ENCODE data around the gene ADD3. TPM values are rescaled to one million over a fixed set of nuclear protein-coding genes. Genes with fewer than 3 reads are reported as not detected.

ADD3 gene
- total RNA-seq, 1 donor from 2014 or later: 113 TPM

DNA sequence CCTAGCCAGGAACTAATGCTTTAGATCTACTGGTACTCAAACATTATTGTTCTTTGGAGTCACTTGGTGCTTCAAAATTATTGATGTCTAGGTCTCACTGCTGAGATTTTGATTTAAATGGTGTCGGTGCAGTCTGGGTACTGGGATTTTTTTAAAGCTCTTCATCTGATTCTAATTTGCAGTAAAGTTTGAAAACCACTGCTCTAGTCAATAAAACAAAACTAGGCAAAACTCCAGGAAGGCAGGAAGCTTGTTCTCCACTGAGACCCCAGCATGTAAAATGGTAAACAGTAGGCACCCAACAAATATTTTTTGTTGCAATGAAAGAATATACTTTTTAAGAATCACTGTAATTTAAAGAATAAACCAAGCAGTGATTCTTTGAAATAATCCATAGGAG, 49.7 kb downstream of the ADD3 start:
- Histone ChIP-seq H3K9me3 (ENCODE audit: control insufficient read depth in 3 of 3, low read length in 3 of 3) (no peaks in the 10 kb centered on the region), H3K4me3 (ENCODE audit: low read length in 3 of 3) (no peak overlapping the region), H3K27me3 (ENCODE audit: control insufficient read depth in 3 of 3, insufficient read depth in 3 of 3, low read length in 3 of 3) (no peaks in the 10 kb centered on the region), H3K36me3 (ENCODE audit: control insufficient read depth in 3 of 3, insufficient read depth in 3 of 3, low read length in 3 of 3) (no peaks in the 10 kb centered on the region), H3K4me1 (ENCODE audit: control insufficient read depth in 3 of 3, insufficient read depth in 3 of 3, low read length in 3 of 3) (peaks cover 0 to 4% (median 0%) of the 10 kb centered on the region in 3 donors), H3K9ac (ENCODE audit: low read depth in 1 of 3, low read length in 3 of 3) (no peak overlapping the region), H3K27ac (ENCODE audit: low read depth, low read length) (no peak overlapping the region)

GRCh38 chr10:110058212-110058611, 50.4 kb downstream of the ADD3 start:
- no peak overlapping the region for H3K27ac ChIP-seq (ENCODE audit: low read depth, low read length)
- H3K27me3 ChIP-seq (ENCODE audit: control insufficient read depth in 3 of 3, insufficient read depth in 3 of 3, low read length in 3 of 3): no peaks in the 10 kb centered on the region
- no peak overlapping the region for H3K9ac ChIP-seq (ENCODE audit: low read depth in 1 of 3, low read length in 3 of 3)
- H3K4me3 ChIP-seq (ENCODE audit: low read length in 3 of 3): no peak overlapping the region
- no peaks in the 10 kb centered on the region for H3K36me3 ChIP-seq (ENCODE audit: control insufficient read depth in 3 of 3, insufficient read depth in 3 of 3, low read length in 3 of 3)
- H3K4me1 ChIP-seq (ENCODE audit: control insufficient read depth in 3 of 3, insufficient read depth in 3 of 3, low read length in 3 of 3): peaks cover 0 to 4% (median 0%) of the 10 kb centered on the region in 3 donors
- no peaks in the 10 kb centered on the region for H3K9me3 ChIP-seq (ENCODE audit: control insufficient read depth in 3 of 3, low read length in 3 of 3)

DNA sequence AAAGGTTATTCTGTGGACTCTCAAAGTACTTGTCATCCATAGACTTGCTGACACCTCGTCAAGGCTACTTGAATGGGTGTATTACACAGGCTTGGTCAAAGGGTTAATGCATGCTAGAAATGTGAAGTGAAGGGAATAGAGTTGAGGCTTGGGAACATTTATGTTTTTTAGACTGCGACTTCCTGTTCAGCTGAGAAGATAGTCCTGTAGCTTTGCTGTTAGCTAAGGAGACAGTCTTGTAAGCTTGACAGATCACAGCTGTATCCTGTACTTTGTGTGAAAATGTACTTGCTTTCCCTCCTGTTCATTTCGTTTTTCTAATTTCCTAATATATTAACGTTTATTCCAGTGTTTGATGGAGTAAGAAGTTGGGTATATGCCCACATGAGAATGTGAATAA, 52.1 kb downstream of the ADD3 start:
- H3K4me3 ChIP-seq (ENCODE audit: low read length in 3 of 3): no peak overlapping the region
- peaks cover 0 to 4% (median 0%) of the 10 kb centered on the region in 3 donors for H3K4me1 ChIP-seq (ENCODE audit: control insufficient read depth in 3 of 3, insufficient read depth in 3 of 3, low read length in 3 of 3)
- no peak overlapping the region for H3K27ac ChIP-seq (ENCODE audit: low read depth, low read length)

GRCh38 chr10:110061687-110062086, 53.9 kb downstream of the ADD3 start:
- Histone ChIP-seq H3K4me1 (ENCODE audit: control insufficient read depth in 3 of 3, insufficient read depth in 3 of 3, low read length in 3 of 3) (peaks cover 0 to 4% (median 0%) of the 10 kb centered on the region in 3 donors), H3K9me3 (ENCODE audit: control insufficient read depth in 3 of 3, low read length in 3 of 3) (no peaks in the 10 kb centered on the region), H3K27me3 (ENCODE audit: control insufficient read depth in 3 of 3, insufficient read depth in 3 of 3, low read length in 3 of 3) (no peaks in the 10 kb centered on the region), H3K36me3 (ENCODE audit: control insufficient read depth in 3 of 3, insufficient read depth in 3 of 3, low read length in 3 of 3) (no peaks in the 10 kb centered on the region), H3K27ac (ENCODE audit: low read depth, low read length) (no peak overlapping the region), H3K9ac (ENCODE audit: low read depth in 1 of 3, low read length in 3 of 3) (no peak overlapping the region), H3K4me3 (ENCODE audit: low read length in 3 of 3) (no peak overlapping the region)

More for the DNA sequence above, 52.1 kb downstream of the ADD3 start:
- Histone ChIP-seq H3K27me3 (ENCODE audit: control insufficient read depth in 3 of 3, insufficient read depth in 3 of 3, low read length in 3 of 3) (no peaks in the 10 kb centered on the region), H3K36me3 (ENCODE audit: control insufficient read depth in 3 of 3, insufficient read depth in 3 of 3, low read length in 3 of 3) (no peaks in the 10 kb centered on the region), H3K9me3 (ENCODE audit: control insufficient read depth in 3 of 3, low read length in 3 of 3) (no peaks in the 10 kb centered on the region), H3K9ac (ENCODE audit: low read depth in 1 of 3, low read length in 3 of 3) (no peak overlapping the region)

DNA sequence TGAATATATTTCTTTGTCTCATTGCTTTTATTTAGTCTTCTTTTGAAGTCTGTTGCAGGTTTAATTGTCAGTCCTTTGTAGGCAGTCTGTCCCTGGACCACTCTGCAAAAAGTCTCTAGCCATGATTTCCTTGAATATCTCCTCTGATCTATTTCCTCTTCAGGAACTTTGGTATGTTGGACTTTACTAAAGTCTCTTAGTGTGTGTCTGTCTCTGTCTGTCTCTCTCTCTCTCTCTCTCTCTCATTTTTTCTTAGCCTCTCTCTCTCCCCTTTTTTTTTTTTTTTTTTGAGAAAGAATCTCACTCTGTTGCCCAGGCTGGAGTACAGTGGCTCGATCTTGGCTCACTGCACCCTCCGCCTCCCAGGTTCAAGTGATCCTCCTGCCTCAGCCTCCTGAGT, 57.5 kb downstream of the ADD3 start:
- no peak overlapping the region for H3K9ac ChIP-seq (ENCODE audit: low read depth in 1 of 3, low read length in 3 of 3)
- H3K27me3 ChIP-seq (ENCODE audit: control insufficient read depth in 3 of 3, insufficient read depth in 3 of 3, low read length in 3 of 3): no peaks in the 10 kb centered on the region
- no peak overlapping the region for H3K4me3 ChIP-seq (ENCODE audit: low read length in 3 of 3)
- peaks cover 0 to 9% (median 6%) of the 10 kb centered on the region in 3 donors for H3K4me1 ChIP-seq (ENCODE audit: control insufficient read depth in 3 of 3, insufficient read depth in 3 of 3, low read length in 3 of 3)
- H3K9me3 ChIP-seq (ENCODE audit: control insufficient read depth in 3 of 3, low read length in 3 of 3): no peaks in the 10 kb centered on the region
- no peak overlapping the region for H3K27ac ChIP-seq (ENCODE audit: low read depth, low read length)
- no peaks in the 10 kb centered on the region for H3K36me3 ChIP-seq (ENCODE audit: control insufficient read depth in 3 of 3, insufficient read depth in 3 of 3, low read length in 3 of 3)

DNA sequence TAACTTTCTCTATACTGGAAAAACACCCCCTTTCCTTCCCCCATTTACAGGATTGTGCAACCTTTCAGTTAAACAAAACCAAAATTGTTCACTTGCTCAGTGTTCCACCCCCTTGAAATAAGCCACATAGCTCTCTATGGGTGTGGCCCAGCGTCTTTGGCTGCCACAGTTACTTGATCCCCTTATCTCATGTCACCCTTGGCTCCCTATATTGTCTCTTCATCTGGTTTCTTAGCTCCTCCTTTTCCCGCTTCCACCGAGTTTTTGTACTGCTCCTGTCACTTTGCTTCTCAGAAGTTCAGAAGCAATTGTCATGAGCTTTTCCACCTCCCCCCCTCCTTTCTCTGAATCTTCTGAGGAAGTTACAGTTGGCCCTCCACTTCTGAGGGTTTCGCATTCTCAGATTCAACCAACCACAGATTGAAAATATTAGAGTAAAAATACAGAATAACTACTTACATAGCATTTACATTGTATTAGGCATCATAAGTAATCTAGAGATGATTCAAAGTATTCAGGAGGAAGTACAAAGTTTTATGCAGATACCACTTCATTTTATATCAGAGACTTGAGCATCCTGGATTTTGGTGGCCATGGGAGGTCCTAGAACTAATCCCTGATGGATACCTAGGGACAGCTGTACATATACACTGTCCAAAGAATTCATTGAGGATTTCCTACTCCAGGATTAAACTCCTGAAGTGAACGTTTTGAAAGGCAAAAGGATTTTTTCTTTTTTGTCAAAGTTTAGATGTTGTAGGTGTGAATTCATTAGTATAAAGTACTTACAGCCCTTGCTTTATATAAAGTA, 60.4 kb downstream of the ADD3 start:
- H3K9me3 ChIP-seq (ENCODE audit: control insufficient read depth in 3 of 3, low read length in 3 of 3): no peaks in the 10 kb centered on the region
- H3K27ac ChIP-seq (ENCODE audit: low read depth, low read length): peak overlapping the region; percentile 1
- no peak overlapping the region for H3K4me3 ChIP-seq (ENCODE audit: low read length in 3 of 3)
- no peaks in the 10 kb centered on the region for H3K27me3 ChIP-seq (ENCODE audit: control insufficient read depth in 3 of 3, insufficient read depth in 3 of 3, low read length in 3 of 3)
- peaks cover 0 to 9% (median 6%) of the 10 kb centered on the region in 3 donors for H3K4me1 ChIP-seq (ENCODE audit: control insufficient read depth in 3 of 3, insufficient read depth in 3 of 3, low read length in 3 of 3)
- H3K9ac ChIP-seq (ENCODE audit: low read depth in 1 of 3, low read length in 3 of 3): no peak overlapping the region
- no peaks in the 10 kb centered on the region for H3K36me3 ChIP-seq (ENCODE audit: control insufficient read depth in 3 of 3, insufficient read depth in 3 of 3, low read length in 3 of 3)

- no peak overlapping the region for H3K9ac ChIP-seq (ENCODE audit: low read depth in 1 of 3, low read length in 3 of 3)
- H3K27ac ChIP-seq (ENCODE audit: low read depth, low read length): no peak overlapping the region
- H3K4me1 ChIP-seq (ENCODE audit: control insufficient read depth in 3 of 3, insufficient read depth in 3 of 3, low read length in 3 of 3): peaks cover 0 to 11% (median 6%) of the 10 kb centered on the region in 3 donors
- H3K4me3 ChIP-seq (ENCODE audit: low read length in 3 of 3): no peak overlapping the region
- no peaks in the 10 kb centered on the region for H3K36me3 ChIP-seq (ENCODE audit: control insufficient read depth in 3 of 3, insufficient read depth in 3 of 3, low read length in 3 of 3)
- no peaks in the 10 kb centered on the region for H3K9me3 ChIP-seq (ENCODE audit: control insufficient read depth in 3 of 3, low read length in 3 of 3)
- no peaks in the 10 kb centered on the region for H3K27me3 ChIP-seq (ENCODE audit: control insufficient read depth in 3 of 3, insufficient read depth in 3 of 3, low read length in 3 of 3)
These were observed 61.0 kb downstream of the ADD3 start for GRCh38 chr10:110068780-110069179.

GRCh38 chr10:110069502-110069982, 61.8 kb downstream of the ADD3 start:
- Histone ChIP-seq H3K36me3 (ENCODE audit: control insufficient read depth in 3 of 3, insufficient read depth in 3 of 3, low read length in 3 of 3) (no peaks in the 10 kb centered on the region), H3K4me1 (ENCODE audit: control insufficient read depth in 3 of 3, insufficient read depth in 3 of 3, low read length in 3 of 3) (peaks cover 0 to 18% (median 9%) of the 10 kb centered on the region in 3 donors), H3K4me3 (ENCODE audit: low read length in 3 of 3) (peak overlapping the region in 1 of 3 donors; percentile 24), H3K27ac (ENCODE audit: low read depth, low read length) (no peak overlapping the region), H3K27me3 (ENCODE audit: control insufficient read depth in 3 of 3, insufficient read depth in 3 of 3, low read length in 3 of 3) (no peaks in the 10 kb centered on the region), H3K9ac (ENCODE audit: low read depth in 1 of 3, low read length in 3 of 3) (no peak overlapping the region), H3K9me3 (ENCODE audit: control insufficient read depth in 3 of 3, low read length in 3 of 3) (no peaks in the 10 kb centered on the region)

- Histone ChIP-seq H3K4me1 (ENCODE audit: control insufficient read depth in 3 of 3, insufficient read depth in 3 of 3, low read length in 3 of 3) (peaks cover 17 to 48% (median 33%) of the 10 kb centered on the region in 3 donors), H3K27me3 (ENCODE audit: control insufficient read depth in 3 of 3, insufficient read depth in 3 of 3, low read length in 3 of 3) (no peaks in the 10 kb centered on the region), H3K4me3 (ENCODE audit: low read length in 3 of 3) (no peak overlapping the region)
These were observed 66.1 kb downstream of the ADD3 start for GRCh38 chr10:110073896-110074295.

DNA sequence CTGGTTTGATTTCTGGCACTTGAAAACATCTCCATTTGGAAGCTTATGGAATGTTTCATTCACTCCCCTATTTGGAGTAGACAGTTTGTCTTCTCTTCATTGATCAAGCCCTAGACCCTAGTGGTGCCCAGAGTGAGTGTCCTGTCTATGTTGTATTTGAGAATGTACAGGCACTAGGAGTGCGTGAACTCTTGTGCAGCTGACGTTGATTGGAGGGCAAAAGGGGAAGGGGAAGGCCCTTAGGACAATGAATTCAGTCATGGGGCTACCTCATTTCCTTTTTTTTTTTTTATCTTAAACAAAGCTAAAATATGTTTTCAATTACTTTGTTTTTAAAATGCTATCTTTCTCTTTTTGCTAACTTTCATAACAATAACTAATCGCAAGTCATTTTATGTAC, 66.5 kb downstream of the ADD3 start:
- peak overlapping the region; percentile 43 for H3K27ac ChIP-seq (ENCODE audit: low read depth, low read length)
- H3K36me3 ChIP-seq (ENCODE audit: control insufficient read depth in 3 of 3, insufficient read depth in 3 of 3, low read length in 3 of 3): no peaks in the 10 kb centered on the region
- H3K27me3 ChIP-seq (ENCODE audit: control insufficient read depth in 3 of 3, insufficient read depth in 3 of 3, low read length in 3 of 3): no peaks in the 10 kb centered on the region
- H3K4me1 ChIP-seq (ENCODE audit: control insufficient read depth in 3 of 3, insufficient read depth in 3 of 3, low read length in 3 of 3): peaks cover 17 to 47% (median 33%) of the 10 kb centered on the region in 3 donors
- H3K9ac ChIP-seq (ENCODE audit: low read depth in 1 of 3, low read length in 3 of 3): no peak overlapping the region
- no peaks in the 10 kb centered on the region for H3K9me3 ChIP-seq (ENCODE audit: control insufficient read depth in 3 of 3, low read length in 3 of 3)
- no peak overlapping the region for H3K4me3 ChIP-seq (ENCODE audit: low read length in 3 of 3)

More at GRCh38 chr10:110073896-110074295, 66.1 kb downstream of the ADD3 start:
- Histone ChIP-seq H3K27ac (ENCODE audit: low read depth, low read length) (peak overlapping the region; percentile 8), H3K9ac (ENCODE audit: low read depth in 1 of 3, low read length in 3 of 3) (no peak overlapping the region), H3K36me3 (ENCODE audit: control insufficient read depth in 3 of 3, insufficient read depth in 3 of 3, low read length in 3 of 3) (no peaks in the 10 kb centered on the region), H3K9me3 (ENCODE audit: control insufficient read depth in 3 of 3, low read length in 3 of 3) (no peaks in the 10 kb centered on the region)

All from skeletal muscle tissue (tissue), 4 donors.